ENCODE results near the gene DVL1. TPM values are rescaled to one million over a fixed set of nuclear protein-coding genes. Genes with fewer than 3 reads are reported as not detected.

Gene DVL1
- total and polyA plus RNA-seq, 9 of the 15 experiments (the other 6 are each of a cell fraction or from before 2014, with no cell fraction given): 0.62 to 135 (median 24.3) TPM

- Histone ChIP-seq H3K4me1 (replicated peaks in 1 of 2; ENCODE audit: control insufficient read depth in 2 of 2, insufficient read depth in 2 of 2, low read length in 2 of 2) (peaks cover 22 to 90% of the 10 kb centered on the region in 2 experiments), H3K27ac (ENCODE audit: extremely low read depth, low read depth, low read length) (peak overlapping the region; percentile 89), H3K27me3 (ENCODE audit: control insufficient read depth in 2 of 2, insufficient read depth in 2 of 2, low read length in 2 of 2) (no peaks in the 10 kb centered on the region), H3K4me2 (ENCODE audit: insufficient read depth, low read length) (peak overlapping the region; percentile 85), H3K9ac (ENCODE audit: insufficient read depth in 1 of 2, low read depth in 2 of 2, low read length in 2 of 2) (peak overlapping the region; percentile 93 to 99), H3K4me3 (peak overlapping the region; percentile 99), H4K20me1 (replicated peaks; ENCODE audit: control insufficient read depth, insufficient read depth, low read length) (peaks cover 19% of the 10 kb centered on the region; the same call in 1 of the 2 replicates), H3K36me3 (ENCODE audit: control insufficient read depth, insufficient read depth, low read length) (peaks cover 54% of the 10 kb centered on the region; the same call in 2 of the 3 replicates), H3K9me3 (replicated peaks; ENCODE audit: control insufficient read depth, insufficient read depth, low read depth, low read length) (no peaks in the 10 kb centered on the region), H3K79me2 (ENCODE audit: control insufficient read depth, insufficient read depth, low read length) (peaks cover 67% of the 10 kb centered on the region), H2AFZ (ENCODE audit: low read depth, low read length) (peak overlapping the region; percentile 76), H3K9me1 (ENCODE audit: control insufficient read depth, insufficient read depth, low read length) (peaks cover 13% of the 10 kb centered on the region)
- BruUV-seq (replicated peaks): no TSS peak
- CTCF ChIA-PET (ENCODE audit: low intra/inter-chr PET ratio): no interaction called here
- POLR2A ChIA-PET: interaction anchor here (0.6 to 2.1 kb wide), 2 partner anchors 9 to 344 kb away, joined by 4 to 5 read pairs; no protein-coding TSS in a partner anchor
- 0% methylated on average over 6 of the region's 41 CpGs for WGBS (ENCODE audit: insufficient coverage, low coverage, missing lambda C conversion rate)
- ATAC-seq (peak; percentile 64), FAIRE-seq (no peak), DNase-seq (ENCODE audit: extremely low read depth in 1 of 4, low spot score in 3 of 4) (no peak)
- intact Hi-C loops (cut with micrococcal nuclease): loop anchor here (2.0 to 5.0 kb wide), 2 partner anchors 15 to 53 kb away; partner anchors contain the start of genes AURKAIP1 and PUSL1
- in situ Hi-C loops (cut with MboI): no loop called here
- TF ChIP-seq RBM34 (IDR thresholded peaks at IDR 0.05; ENCODE audit: borderline replicate concordance, insufficient read depth, low read length): 0 out of 2 replicates have a peak, but pooled peaks have one; percentile 80
- TF ChIP-seq SAP30 (IDR thresholded peaks at IDR 0.05; ENCODE audit: borderline replicate concordance, insufficient read depth, low read depth, low read length, poor library complexity, severe bottlenecking): peak; percentile 24
- TF ChIP-seq DACH1 (IDR thresholded peaks at IDR 0.05; ENCODE audit: partially characterized antibody): no peak
- TF ChIP-seq ZNF212 (CRISPR knock-in tag; IDR thresholded peaks at IDR 0.05): no peak
- peak; percentile 75 for TF ChIP-seq CHD1 (IDR thresholded peaks at IDR 0.05; ENCODE audit: low read length)
- TF ChIP-seq ZNF217 (CRISPR knock-in tag; IDR thresholded peaks at IDR 0.05): no peak
- TF ChIP-seq POLR2G (IDR thresholded peaks at IDR 0.05; ENCODE audit: low read depth, low read length): no peak
- no peak for TF ChIP-seq TAF1 (IDR thresholded peaks at IDR 0.05; ENCODE audit: control insufficient read depth, extremely low read depth, insufficient read depth, low read length, severe bottlenecking)
- TF ChIP-seq CREB5 (CRISPR knock-in tag; IDR thresholded peaks at IDR 0.05): no peak
- TF ChIP-seq ATF1 (CRISPR knock-in tag; IDR thresholded peaks at IDR 0.05): peak; percentile 25; the same call in 1 of the 2 replicates
- no peak; the same call in 1 of the 2 replicates for TF ChIP-seq ATF1 (tag; IDR thresholded peaks at IDR 0.05)
- TF ChIP-seq NKRF (IDR thresholded peaks at IDR 0.05; ENCODE audit: borderline replicate concordance): no peak
- no peak for TF ChIP-seq ATF7 (IDR thresholded peaks at IDR 0.05)
- TF ChIP-seq ZNF561 (CRISPR knock-in tag; conservative IDR thresholded peaks at IDR 0.05): no peak
- no peak for TF ChIP-seq MYBL2 (IDR thresholded peaks at IDR 0.05; ENCODE audit: low read depth)
- no peak for TF ChIP-seq MYBL2 (CRISPR knock-in tag; IDR thresholded peaks at IDR 0.05; ENCODE audit: borderline replicate concordance)
- TF ChIP-seq IRF2 (CRISPR knock-in tag; IDR thresholded peaks at IDR 0.05): no peak
- 0 out of 2 replicates have a peak, but pooled peaks have one; percentile 67 for TF ChIP-seq SAFB (IDR thresholded peaks at IDR 0.05; ENCODE audit: borderline replicate concordance, low read depth, low read length)
- TF ChIP-seq ZBTB1 (CRISPR knock-in tag; IDR thresholded peaks at IDR 0.05; ENCODE audit: borderline replicate concordance, low read depth): no peak
- TF ChIP-seq JUNB (CRISPR knock-in tag; conservative IDR thresholded peaks at IDR 0.05): no peak
These were observed 25.1 kb downstream of the DVL1 start for GRCh38 chr1:1324084-1324523.
